H1 (cell line): ENCODE results near the gene EPHA8. TPM values are rescaled to one million over a fixed set of nuclear protein-coding genes. Genes with fewer than 3 reads are reported as not detected.

Experiments
- FOSL1 ChIP-seq: IDR thresholded peaks from 2 replicates; pipeline ENCODE4 v1.6.1; 2011; ENCODE audit warnings: mild to moderate bottlenecking, low read depth, low read length, moderate library complexity; ENCODE audit not compliant: insufficient read depth
- JUND ChIP-seq: IDR thresholded peaks from 2 replicates; pipeline ENCODE4 v1.6.1; 2011; ENCODE audit warnings: mild to moderate bottlenecking, improper control_type of control experiment, low read length
- POLR2AphosphoS5 ChIP-seq: IDR thresholded peaks from 2 replicates; pipeline ENCODE4 v1.6.1; 2011; ENCODE audit warnings: low read depth, low read length
- SP1 ChIP-seq: IDR thresholded peaks from 2 replicates; pipeline ENCODE4 v1.6.1; 2011; ENCODE audit warnings: low read depth, low read length
- SP4 ChIP-seq: IDR thresholded peaks from 2 replicates; pipeline ENCODE4 v1.6.1; 2012; ENCODE audit warnings: low read length, inconsistent platforms
- TCF12 ChIP-seq: IDR thresholded peaks from 2 replicates; pipeline ENCODE4 v1.6.1; 2011; ENCODE audit warnings: low read depth, mild to moderate bottlenecking, low read length
- polyA plus RNA-seq, 7 experiments: library from polyadenylated mRNA; depleted of rRNA in 3 of 7; stranded (reverse) in 5 of 7; unstranded in 2 of 7; fragments of >200 nt in 5 of 7; fragments of 200-250 nt in 2 of 7; gene quantifications; 1 replicate in 5 of 7; 2 replicates in 1 of 7; 4 replicates in 1 of 7; pipeline versions ENCODE4 v1.2.1 to v1.2.3, GENCODE V29; 2011 to 2013; ENCODE audit warnings: missing spikeins in 2 of 7, mixed read lengths in 2 of 7
- total RNA-seq: library from RNA; stranded (reverse); fragmentation: NEBNext Ultra II Directional; extraction: Animal tissue kit (Norgen Biotek cat#: 25700); gene quantifications from 2 replicates; pipeline ENCODE4 v1.2.1, GENCODE V29; 2021

EPHA8 gene
- total and polyA plus RNA-seq, 2 of the 8 experiments (the other 6 are each of a cell fraction or from before 2014, with no cell fraction given): 4.0 to 8.4 TPM

DNA sequence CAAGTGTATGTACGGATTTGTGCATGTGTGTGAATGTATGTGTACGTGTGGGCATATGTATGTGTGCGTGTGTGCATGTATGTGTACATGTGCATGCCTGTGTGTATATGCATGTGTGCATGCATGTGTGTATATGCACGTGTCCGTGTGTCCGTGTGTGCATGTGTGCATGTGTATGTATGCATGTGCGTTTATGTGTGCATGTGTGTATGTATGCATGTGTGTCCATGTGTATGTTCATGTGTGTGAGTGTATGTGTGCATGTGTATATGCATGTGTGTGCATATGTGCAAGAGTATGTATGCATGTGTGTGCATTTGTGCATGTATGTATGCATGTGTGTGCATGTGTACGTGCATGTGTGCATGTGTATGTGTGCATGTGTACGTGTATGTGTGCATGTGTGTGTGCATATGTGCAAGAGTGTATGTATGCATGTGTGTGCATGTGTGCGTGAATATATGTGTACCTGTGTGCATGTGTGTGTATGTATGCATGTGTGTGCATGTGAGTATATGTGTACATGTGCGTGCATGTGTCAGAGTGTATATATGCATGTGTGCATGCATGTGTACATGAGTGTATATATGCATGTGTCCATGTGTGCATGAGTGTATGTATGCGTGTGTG, 15.6 kb downstream of the EPHA8 start (continued):
- TF ChIP-seq SP4 (no peak), TCF12 (no peak), POLR2AphosphoS5 (no peak), SP1 (no peak), JUND (no peak), FOSL1 (no peak)
